Jurkat, Clone E6-1 (cell line): Measurements from ENCODE around the gene TMED1.

Experiments used
- DNase-seq: peaks from one replicate; pipeline ENCODE4 v3.0.0-alpha.2; 2011; ENCODE audit warnings: low read depth, low spot score
- H3K4me3 ChIP-seq: 2 replicates; pipeline ENCODE4 v1.5.1; 2011; ENCODE audit warnings: mild to moderate bottlenecking, low read length, control low read depth, moderate library complexity

TMED1 gene

DNA sequence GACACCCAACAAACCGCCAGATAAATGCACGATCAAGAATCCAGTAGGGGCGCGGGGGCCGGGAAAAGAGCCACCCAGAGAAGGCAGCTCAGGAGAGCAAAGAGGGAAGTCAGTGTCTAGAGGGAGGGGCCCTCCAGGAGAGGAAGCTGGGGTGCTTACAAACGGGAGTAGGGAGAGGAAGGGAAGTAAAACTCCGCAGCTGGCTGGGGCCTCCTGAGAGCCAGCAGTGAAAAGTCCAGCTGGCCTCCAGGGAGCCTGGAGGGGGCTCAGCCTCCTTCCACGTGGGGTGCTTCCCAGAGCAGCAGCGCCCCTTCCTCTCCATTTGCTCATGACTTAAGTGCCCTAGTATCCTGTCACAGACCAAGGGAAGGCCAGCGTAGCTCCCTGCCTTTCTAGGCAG is 51.8 kb downstream of the TMED1 start:
- no peak overlapping the region for H3K4me3 ChIP-seq
- DNase-seq: no peak

- H3K4me3 ChIP-seq: no peak overlapping the region
- no peak for DNase-seq
These were observed 53.2 kb downstream of the TMED1 start for GRCh38 chr19:10782795-10783194.
